Measurements from ENCODE around the gene FBXO36. TPM values are rescaled to one million over a fixed set of nuclear protein-coding genes. Genes with fewer than 3 reads are reported as not detected.
"Not testable (repeated sequence)": the region's sequence is repeated elsewhere in the genome, so short reads cannot be mapped to it uniquely, and the experiment has no call there.

Gene FBXO36
- total and polyA plus RNA-seq, 7 donors: 0.90 to 3.5 (median 2.9) TPM

DNA sequence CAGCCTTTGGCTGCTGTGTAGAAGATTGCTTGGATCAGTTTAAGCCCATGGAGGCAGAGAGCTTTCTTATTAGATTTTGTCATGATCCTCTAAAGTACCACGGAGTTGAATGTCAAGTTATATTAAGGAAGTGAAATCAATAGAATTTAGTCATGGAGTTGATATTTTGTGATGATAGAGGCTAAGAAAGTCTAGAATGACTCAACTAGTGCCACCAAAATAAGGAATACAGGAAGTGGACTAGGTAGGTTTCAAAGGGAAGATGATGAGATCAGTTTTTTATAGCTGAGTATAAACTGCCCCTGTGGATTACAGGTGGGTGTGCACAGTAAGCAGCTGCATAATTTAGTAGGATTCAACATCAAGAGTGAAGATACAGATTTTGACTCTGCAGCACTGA is 25.2 kb downstream of the FBXO36 start:
- Histone ChIP-seq H3K36me3 (no peaks in the 10 kb centered on the region), H3K27me3 (no peaks in the 10 kb centered on the region), H3K4me3 (no peak overlapping the region), H3K4me1 (peaks cover 0 to 11% (median 8%) of the 10 kb centered on the region in 4 donors), H3K9me3 (no peaks in the 10 kb centered on the region), H3K27ac (no peak overlapping the region)
- DNase-seq: no peak
- WGBS, 2 donors: 76 to 81% methylated on average over 1 of the region's 1 CpG
- intact Hi-C loops (cut with DNase I): no loop called here
- no peak for TF ChIP-seq CTCF (IDR thresholded peaks at IDR 0.05)
- TF ChIP-seq POLR2A (IDR thresholded peaks at IDR 0.05): no peak
- no peak for TF ChIP-seq EP300 (IDR thresholded peaks at IDR 0.05)
- TF ChIP-seq POLR2AphosphoS5 (IDR thresholded peaks at IDR 0.05): no peak

- Histone ChIP-seq H3K9me3 (no peaks in the 10 kb centered on the region), H3K36me3 (no peaks in the 10 kb centered on the region), H3K4me3 (no peak overlapping the region), H3K27me3 (no peaks in the 10 kb centered on the region), H3K27ac (no peak overlapping the region), H3K4me1 (no peaks in the 10 kb centered on the region)
- WGBS, 2 donors: 94 to 98% methylated on average over 6 of the region's 6 CpGs
- intact Hi-C loops (cut with DNase I): no loop called here
- TF ChIP-seq CTCF (IDR thresholded peaks at IDR 0.05): no peak
- TF ChIP-seq EP300 (IDR thresholded peaks at IDR 0.05): no peak
- TF ChIP-seq POLR2A (IDR thresholded peaks at IDR 0.05): no peak
- no peak for TF ChIP-seq POLR2AphosphoS5 (IDR thresholded peaks at IDR 0.05)
- DNase-seq: no peak
These were observed 30.0 kb downstream of the FBXO36 start for GRCh38 chr2:229952256-229952835.

- 84 to 93% methylated on average over 1 of the region's 1 CpG for WGBS, 2 donors
- Histone ChIP-seq H3K27ac (no peak overlapping the region), H3K4me1 (no peaks in the 10 kb centered on the region), H3K9me3 (no peaks in the 10 kb centered on the region), H3K4me3 (no peak overlapping the region), H3K27me3 (no peaks in the 10 kb centered on the region), H3K36me3 (no peaks in the 10 kb centered on the region)
- TF ChIP-seq POLR2AphosphoS5 (IDR thresholded peaks at IDR 0.05): no peak
- TF ChIP-seq EP300 (IDR thresholded peaks at IDR 0.05): no peak
- no peak for TF ChIP-seq CTCF (IDR thresholded peaks at IDR 0.05)
- no peak for TF ChIP-seq POLR2A (IDR thresholded peaks at IDR 0.05)
- no peak for DNase-seq
- intact Hi-C loops (cut with DNase I): no loop called here
These were observed 33.4 kb downstream of the FBXO36 start for GRCh38 chr2:229955663-229956062.

DNA sequence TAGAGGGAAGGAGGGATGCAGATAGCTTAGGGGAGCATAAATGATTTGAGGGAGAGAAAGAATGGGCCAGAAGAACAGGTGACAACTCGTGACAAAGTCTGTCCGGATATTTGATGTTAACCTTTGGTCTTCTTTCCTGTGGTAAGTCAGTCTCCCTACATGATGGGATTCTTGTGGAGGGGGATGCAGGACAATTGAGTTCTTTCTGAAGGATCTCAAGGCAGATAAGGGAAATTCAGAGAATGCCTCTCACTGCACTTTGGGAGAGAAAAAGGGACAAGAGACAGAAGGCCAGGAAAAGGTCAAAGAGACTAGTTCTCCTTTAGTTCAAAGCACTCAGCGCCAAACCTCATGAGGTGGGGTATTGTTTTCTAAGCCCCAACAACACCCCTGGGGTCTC is 34.2 kb downstream of the FBXO36 start:
- TF ChIP-seq EP300 (IDR thresholded peaks at IDR 0.05): no peak
- TF ChIP-seq CTCF (IDR thresholded peaks at IDR 0.05): no peak
- TF ChIP-seq POLR2A (IDR thresholded peaks at IDR 0.05): no peak
- no peak for TF ChIP-seq POLR2AphosphoS5 (IDR thresholded peaks at IDR 0.05)
- intact Hi-C loops (cut with DNase I): no loop called here
- WGBS, 2 donors: 87 to 89% methylated on average over 3 of the region's 3 CpGs
- Histone ChIP-seq H3K4me3 (no peak overlapping the region), H3K27ac (no peak overlapping the region), H3K36me3 (no peaks in the 10 kb centered on the region), H3K27me3 (no peaks in the 10 kb centered on the region), H3K4me1 (no peaks in the 10 kb centered on the region), H3K9me3 (no peaks in the 10 kb centered on the region)
- no peak for DNase-seq

DNA sequence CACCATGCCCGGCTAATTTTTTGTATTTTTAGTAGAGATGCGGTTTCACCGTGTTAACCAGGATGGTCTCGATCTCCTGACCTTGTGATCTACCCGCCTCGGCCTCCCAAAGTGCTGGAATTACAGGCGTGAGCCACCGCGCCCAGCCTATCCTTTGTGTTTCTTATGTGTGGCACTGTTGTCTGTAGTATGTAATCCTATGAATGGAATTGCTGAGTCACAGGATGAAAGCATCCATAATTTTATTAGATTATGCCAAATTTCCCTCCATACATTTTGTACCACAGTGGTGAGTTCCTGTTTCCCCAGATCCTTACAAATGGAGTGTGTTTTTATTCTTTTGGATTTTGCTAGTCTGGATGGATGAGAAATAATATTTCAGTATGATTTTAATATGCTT is 41.3 kb downstream of the FBXO36 start:
- H3K4me3 ChIP-seq; H3K9me3 ChIP-seq; H3K27me3 ChIP-seq; H3K27ac ChIP-seq; H3K4me1 ChIP-seq; H3K36me3 ChIP-seq; DNase-seq; intact Hi-C loops (cut with DNase I): not testable (repeated sequence)
- 96% methylated on average over 9 of the region's 9 CpGs for WGBS, 2 donors

Data from sigmoid colon (tissue), 7 donors.